Common myeloid progenitor, CD34-positive (primary cell): ENCODE measurements around the gene MMP11.

ENCODE experiments used
- CTCF ChIA-PET: fragments of 350-600 bp; sonication (Branson Sonifier 250); formaldehyde crosslinking; loops from one replicate; lab custom pipeline; 2021; ENCODE audit warnings: antibody characterized with exemption; lab: Charles Lee
- POLR2A ChIA-PET: fragments of 350-600 bp; sonication (Branson Sonifier 250); formaldehyde crosslinking; loops from one replicate; lab custom pipeline; 2021; ENCODE audit warnings: antibody characterized with exemption; lab: Charles Lee
- DNase-seq, 3 donors: peaks; one replicate each; pipeline versions ENCODE4 v3.0.0 to v3.0.0-alpha.2; 2013
- H3K27ac ChIP-seq, 2 experiments: 1 replicate in 1 of 2; 2 replicates in 1 of 2; pipeline ENCODE4 v1.7.0; 2013; ENCODE audit warnings: inconsistent platforms in 2 of 2, low read length in 2 of 2, mild to moderate bottlenecking in 2 of 2, low read depth in 1 of 2, moderate library complexity in 1 of 2; ENCODE audit not compliant: severe bottlenecking in 2 of 2, insufficient read depth in 1 of 2, poor library complexity in 1 of 2
- H3K27me3 ChIP-seq, 5 experiments: replicated peaks in 2 of 5; 1 replicate in 3 of 5; 2 replicates in 2 of 5; pipeline versions ENCODE4 v1.6.1 to v1.7.0; 2013; ENCODE audit warnings: low read length in 4 of 5, mild to moderate bottlenecking in 2 of 5, moderate library complexity in 2 of 5, inconsistent platforms in 1 of 5; ENCODE audit not compliant: insufficient read depth in 5 of 5, control insufficient read depth in 4 of 5
- H3K36me3 ChIP-seq, 4 experiments: 1 replicate in 2 of 4; 2 replicates in 2 of 4; pipeline versions ENCODE4 v1.6.1 to v1.7.0; 2013; ENCODE audit warnings: low read length in 3 of 4, control low read depth in 1 of 4, mild to moderate bottlenecking in 1 of 4; ENCODE audit not compliant: control insufficient read depth in 4 of 4, insufficient read depth in 4 of 4
- H3K4me1 ChIP-seq, 4 experiments: 1 replicate in 3 of 4; 2 replicates in 1 of 4; pipeline versions ENCODE4 v1.6.1 to v1.7.1; 2013; ENCODE audit warnings: low read length in 3 of 4, mild to moderate bottlenecking in 3 of 4, control low read depth in 1 of 4, inconsistent platforms in 1 of 4, moderate library complexity in 1 of 4; ENCODE audit not compliant: control insufficient read depth in 4 of 4, insufficient read depth in 4 of 4; ENCODE audit errors: control extremely low read depth in 1 of 4
- H3K4me3 ChIP-seq, 7 experiments: 1 replicate in 4 of 7; 2 replicates in 3 of 7; pipeline versions ENCODE4 v1.5.1 to v1.7.0; 2013; ENCODE audit warnings: mild to moderate bottlenecking in 7 of 7, low read length in 6 of 7, moderate library complexity in 6 of 7, inconsistent platforms in 2 of 7, low read depth in 2 of 7, control low read depth in 1 of 7; ENCODE audit not compliant: insufficient read depth in 4 of 7, control insufficient read depth in 1 of 7; ENCODE audit errors: extremely low read depth in 1 of 7
- H3K9me3 ChIP-seq, 5 experiments: 1 replicate in 4 of 5; 2 replicates in 1 of 5; pipeline versions ENCODE4 v1.6.1 to v1.7.1; 2013; ENCODE audit warnings: low read length in 4 of 5, mild to moderate bottlenecking in 2 of 5, inconsistent platforms in 1 of 5, low read depth in 1 of 5, moderate library complexity in 1 of 5; ENCODE audit not compliant: control insufficient read depth in 4 of 5, insufficient read depth in 2 of 5; ENCODE audit errors: control extremely low read depth in 1 of 5
- WGBS: methylation state at CpG from one replicate; pipeline ENCODE4 v1.1.5; 2013; ENCODE audit not compliant: insufficient coverage; 5-methylcytosine and 5-hydroxymethylcytosine counted together

The MMP11 gene

GRCh38 chr22:23822101-23822671 is 49.5 kb downstream of the MMP11 start:
- ChIA-PET POLR2A (no interaction called here), CTCF (interaction anchor here (1.1 to 1.4 kb wide), 2 partner anchors 10 to 20 kb away, joined by 3 read pairs; no protein-coding TSS in a partner anchor)
- Histone ChIP-seq H3K4me1 (peaks cover 0 to 10% (median 0%) of the 10 kb centered on the region in 4 experiments), H3K9me3 (no peaks in the 10 kb centered on the region), H3K4me3 (no peak overlapping the region), H3K36me3 (peaks cover 8 to 95% (median 64%) of the 10 kb centered on the region in 4 experiments), H3K27ac (no peak overlapping the region), H3K27me3 (no peaks in the 10 kb centered on the region)
- DNase-seq, result no peak
- WGBS, result 97% methylated on average over 4 of the region's 6 CpGs

GRCh38 chr22:23823331-23823791 is 50.7 kb downstream of the MMP11 start:
- peaks cover 0 to 10% (median 0%) of the 10 kb centered on the region in 4 experiments for H3K4me1 ChIP-seq
- WGBS, result 100% methylated on average over 13 of the region's 14 CpGs
- ChIA-PET CTCF (interaction anchor here (1.4 to 2.3 kb wide), 3 partner anchors 9 to 27 kb away, joined by 3 to 13 read pairs (median 6); no protein-coding TSS in a partner anchor), POLR2A (no interaction called here)
- no peak overlapping the region for H3K27ac ChIP-seq
- H3K9me3 ChIP-seq, result no peaks in the 10 kb centered on the region
- H3K36me3 ChIP-seq, result peaks cover 13 to 93% (median 66%) of the 10 kb centered on the region in 4 experiments
- H3K4me3 ChIP-seq, result no peak overlapping the region
- no peaks in the 10 kb centered on the region for H3K27me3 ChIP-seq
- DNase-seq, result no peak

GRCh38 chr22:23824476-23825245 is 52.0 kb downstream of the MMP11 start:
- H3K27ac ChIP-seq, result no peak overlapping the region
- 97% methylated on average over 13 of the region's 13 CpGs for WGBS

DNA sequence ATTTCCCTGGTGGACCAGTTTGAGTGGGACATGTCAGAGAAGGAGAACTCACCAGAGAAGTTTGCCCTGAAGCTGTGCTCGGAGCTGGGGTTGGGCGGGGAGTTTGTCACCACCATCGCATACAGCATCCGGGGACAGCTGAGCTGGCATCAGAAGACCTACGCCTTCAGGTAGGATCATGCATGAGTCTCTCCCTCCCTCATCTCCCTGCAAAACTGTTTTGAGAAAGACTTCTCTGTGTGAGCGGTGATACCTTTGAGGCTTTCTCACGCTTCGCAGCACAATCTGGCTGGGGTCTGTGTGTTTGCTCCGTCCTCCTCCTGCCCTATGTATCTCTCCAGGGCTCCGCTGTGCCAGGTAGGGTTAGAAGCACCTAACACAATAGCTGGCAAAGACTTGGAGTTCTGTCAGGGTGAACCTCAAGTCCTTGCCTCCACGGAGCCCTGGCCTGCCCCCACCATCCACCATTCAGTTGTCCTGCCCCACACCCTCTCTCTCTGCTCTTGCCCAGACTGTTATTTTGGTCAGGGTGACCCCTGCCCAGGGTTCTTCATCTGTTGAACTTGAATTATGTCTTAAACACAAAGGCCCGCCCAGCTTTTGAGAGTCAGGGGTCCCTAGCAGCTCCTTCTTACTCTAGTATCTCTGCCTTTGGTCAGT is 52.7 kb downstream of the MMP11 start:
- Histone ChIP-seq H3K9me3 (no peaks in the 10 kb centered on the region), H3K4me1 (peaks cover 0 to 9% (median 0%) of the 10 kb centered on the region in 4 experiments), H3K27me3 (no peaks in the 10 kb centered on the region), H3K4me3 (no peak overlapping the region), H3K36me3 (peaks cover 18 to 93% (median 68%) of the 10 kb centered on the region in 4 experiments), H3K27ac (no peak overlapping the region)
- DNase-seq, result no peak
- POLR2A ChIA-PET, result no interaction called here
- CTCF ChIA-PET, result interaction anchor here (0.7 to 3.7 kb wide), 6 partner anchors 11 to 57 kb away, joined by 3 to 14 read pairs (median 4); no protein-coding TSS in a partner anchor
- 97% methylated on average over 12 of the region's 12 CpGs for WGBS

More at GRCh38 chr22:23824476-23825245, 52.0 kb downstream of the MMP11 start:
- ChIA-PET CTCF (interaction anchor here (0.7 to 3.7 kb wide), 6 partner anchors 11 to 54 kb away, joined by 3 to 14 read pairs (median 4); no protein-coding TSS in a partner anchor), POLR2A (interaction anchor here (0.6 to 0.8 kb wide), 2 partner anchors 12 to 55 kb away, joined by 3 to 4 read pairs; no protein-coding TSS in a partner anchor)
- Histone ChIP-seq H3K36me3 (peaks cover 16 to 93% (median 69%) of the 10 kb centered on the region in 4 experiments), H3K4me3 (no peak overlapping the region), H3K27me3 (no peaks in the 10 kb centered on the region), H3K9me3 (no peaks in the 10 kb centered on the region), H3K4me1 (peaks cover 0 to 10% (median 0%) of the 10 kb centered on the region in 4 experiments)
- DNase-seq, result no peak

GRCh38 chr22:23826510-23827350 is 54.1 kb downstream of the MMP11 start:
- Histone ChIP-seq H3K27ac (no peak overlapping the region), H3K4me1 (no peaks in the 10 kb centered on the region), H3K36me3 (peaks cover 18 to 92% (median 66%) of the 10 kb centered on the region in 4 experiments), H3K27me3 (no peaks in the 10 kb centered on the region), H3K9me3 (no peaks in the 10 kb centered on the region), H3K4me3 (no peak overlapping the region)
- no peak for DNase-seq
- 96% methylated on average over 15 of the region's 15 CpGs for WGBS
- ChIA-PET CTCF (interaction anchor here (0.6 to 3.7 kb wide), 5 partner anchors 9 to 58 kb away, joined by 3 to 14 read pairs (median 4); no protein-coding TSS in a partner anchor), POLR2A (no interaction called here)

GRCh38 chr22:23827351-23827995 is 54.8 kb downstream of the MMP11 start:
- Histone ChIP-seq H3K36me3 (peaks cover 18 to 92% (median 67%) of the 10 kb centered on the region in 4 experiments), H3K27me3 (no peaks in the 10 kb centered on the region), H3K27ac (no peak overlapping the region), H3K4me3 (no peak overlapping the region), H3K4me1 (no peaks in the 10 kb centered on the region), H3K9me3 (no peaks in the 10 kb centered on the region)
- 96% methylated on average over 7 of the region's 11 CpGs for WGBS
- ChIA-PET CTCF (interaction anchor here (1.1 to 3.7 kb wide), 3 partner anchors 8 to 22 kb away, joined by 4 to 14 read pairs (median 5); no protein-coding TSS in a partner anchor), POLR2A (no interaction called here)
- DNase-seq, result no peak
